K562 (cell line): ENCODE results near the gene SLC1A7. TPM values are rescaled to one million over a fixed set of nuclear protein-coding genes. Genes with fewer than 3 reads are reported as not detected.

ENCODE experiments used
- GATAD2B ChIP-seq: fragments of 450-650 bp; IDR thresholded peaks from 2 replicates; pipeline ENCODE4 v1.6.1; 2017; ENCODE audit warnings: mild to moderate bottlenecking, borderline replicate concordance
- GMEB1 ChIP-seq: fragments of 250-450 bp; sonication (Bioruptor Pico); IDR thresholded peaks from 2 replicates; pipeline ENCODE4 v1.4.0; 2020; ENCODE audit warnings: mild to moderate bottlenecking
- KAT7 ChIP-seq: sonication (generic); formaldehyde crosslinking; IDR thresholded peaks from 2 replicates; pipeline ENCODE4 v1.8.0; 2022; ENCODE audit warnings: missing genetic modification reagents, mild to moderate bottlenecking, borderline replicate concordance
- MAZ ChIP-seq, 2 experiments: fragments of 450-650 bp in 1 of 2; sonication (generic) in 1 of 2; formaldehyde crosslinking; IDR thresholded peaks in 1 of 2; conservative IDR thresholded peaks in 1 of 2; 2 replicates each; pipeline versions ENCODE4 v1.4.0 to v1.5.0; 2020; ENCODE audit warnings: mild to moderate bottlenecking in 1 of 2, missing genetic modification reagents in 1 of 2
- PCBP1 ChIP-seq: fragments of 200-400 bp; formaldehyde crosslinking; IDR thresholded peaks from 2 replicates; pipeline ENCODE4 v1.6.1; 2018; ENCODE audit warnings: mild to moderate bottlenecking, low read depth, low read length; ENCODE audit not compliant: poor library complexity, severe bottlenecking
- SNIP1 ChIP-seq: fragments of 450-650 bp; IDR thresholded peaks from 2 replicates; pipeline ENCODE4 v1.7.1; 2017; ENCODE audit warnings: low read depth, mild to moderate bottlenecking
- TSC22D4 ChIP-seq: fragments of 450-650 bp; IDR thresholded peaks from 2 replicates; pipeline ENCODE4 v1.6.1; 2016; ENCODE audit warnings: missing genetic modification characterization, missing biosample characterization, control low read depth
- ZBTB8A ChIP-seq: fragments of 450-650 bp; IDR thresholded peaks from 2 replicates; pipeline ENCODE4 v1.6.1; 2018; ENCODE audit warnings: mild to moderate bottlenecking, moderate library complexity; ENCODE audit not compliant: partially characterized antibody
- ZC3H4 ChIP-seq: sonication (generic); formaldehyde crosslinking; IDR thresholded peaks from 2 replicates; pipeline ENCODE4 v1.9.0; 2021; ENCODE audit warnings: missing genetic modification reagents, borderline replicate concordance
- ZNF12 ChIP-seq: sonication (generic); formaldehyde crosslinking; IDR thresholded peaks from 2 replicates; pipeline ENCODE4 v1.4.0; 2020; ENCODE audit warnings: mild to moderate bottlenecking, missing genetic modification reagents
- ZNF124 ChIP-seq: sonication (generic); formaldehyde crosslinking; IDR thresholded peaks from 2 replicates; pipeline ENCODE4 v1.8.1; 2022; ENCODE audit warnings: missing genetic modification reagents
- polyA plus RNA-seq, 8 experiments: library from polyadenylated mRNA; depleted of rRNA in 4 of 8; stranded (reverse) in 5 of 8; unstranded in 3 of 8; fragments of >200 nt; fragmentation: Nextera tagmentation in 2 of 8; fragmentation: Illumina TruSeq in 1 of 8; extraction: Ambion mirVana in 2 of 8; extraction: Trizol in 1 of 8; gene quantifications; 2 replicates each; pipeline versions ENCODE4 v1.2.1 to v1.2.3, GENCODE V29; 2011 to 2014; ENCODE audit warnings: inconsistent platforms in 1 of 8, missing spikeins in 1 of 8
- total RNA-seq, 7 experiments: library from RNA; depleted of rRNA in 6 of 7; stranded (reverse); fragments of >200 nt in 6 of 7; fragmentation: Illumina TruSeq in 2 of 7; extraction: Trizol in 2 of 7; gene quantifications; 2 replicates each; pipeline versions ENCODE4 v1.2.1 to v1.2.3, GENCODE V29; 2011 to 2021; ENCODE audit warnings: low replicate concordance in 1 of 7
- TF ChIP-seq, protein P1 (sequence below): fragments of 450-650 bp; IDR thresholded peaks from 2 replicates; pipeline ENCODE4 v1.6.1; 2016; ENCODE audit warnings: mild to moderate bottlenecking, moderate library complexity

The SLC1A7 gene
- total and polyA plus RNA-seq, 9 of the 15 experiments (the other 6 are each of a cell fraction or from before 2014, with no cell fraction given), result 0.07 TPM; not detected in 8

DNA sequence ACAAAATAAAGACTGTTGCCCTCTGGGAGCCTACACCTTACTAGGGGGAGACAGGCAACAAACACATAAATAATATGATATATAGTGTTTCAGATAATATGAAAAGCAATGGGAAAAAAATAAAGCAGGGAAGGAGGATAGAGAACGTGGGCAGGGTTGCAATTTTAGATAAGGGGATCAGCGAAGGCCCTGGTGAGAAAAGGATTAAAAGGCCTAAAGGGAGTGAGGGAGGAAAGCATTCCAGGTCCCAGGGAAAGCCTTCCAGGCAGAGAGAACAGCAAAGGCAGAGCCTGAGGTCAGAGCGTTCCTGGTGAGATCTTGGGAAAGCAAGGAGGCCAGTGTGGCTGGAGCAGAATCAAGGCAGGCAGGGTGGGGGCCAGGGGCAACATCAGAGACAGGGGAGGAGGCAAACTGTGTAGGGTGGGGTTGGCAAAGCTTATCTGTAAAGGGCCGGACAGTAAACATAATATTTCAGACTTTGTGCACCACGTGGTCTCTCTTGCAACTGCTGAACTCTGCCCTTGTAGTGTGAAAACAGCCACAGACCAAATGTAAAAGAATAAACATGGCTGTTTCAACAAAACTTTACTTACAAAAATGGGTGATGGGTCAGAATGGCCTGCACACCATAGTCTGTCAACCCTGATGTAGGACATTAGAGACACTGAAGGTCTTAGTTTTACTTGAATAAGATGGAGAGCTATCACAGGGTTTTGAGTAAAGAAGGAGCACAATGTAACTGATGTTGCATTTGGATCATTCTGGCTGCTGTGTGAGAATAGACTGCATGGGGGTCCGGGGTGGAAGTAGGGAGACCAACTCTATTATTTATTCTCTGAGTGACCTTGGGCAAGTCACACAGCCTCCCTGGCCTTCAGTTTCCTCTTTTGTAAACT is 40.9 kb upstream of the SLC1A7 start (continued):
- TF ChIP-seq ZC3H4 (CRISPR knock-in tag) (no peak), SNIP1 (no peak), GATAD2B (no peak), ZNF12 (CRISPR knock-in tag) (no peak), ZBTB8A (no peak), GMEB1 (CRISPR knock-in tag) (no peak), TSC22D4 (tag) (no peak), ZNF124 (CRISPR knock-in tag) (no peak), MAZ (CRISPR knock-in tag; conservative IDR thresholded peaks at IDR 0.05 in 1 of 2, IDR thresholded peaks at IDR 0.05 in 1 of 2) (peak; percentile 32 to 52; a peak in 2 of 4 replicates), KAT7 (no peak), PCBP1 (no peak)
- TF ChIP-seq, protein P1, sequence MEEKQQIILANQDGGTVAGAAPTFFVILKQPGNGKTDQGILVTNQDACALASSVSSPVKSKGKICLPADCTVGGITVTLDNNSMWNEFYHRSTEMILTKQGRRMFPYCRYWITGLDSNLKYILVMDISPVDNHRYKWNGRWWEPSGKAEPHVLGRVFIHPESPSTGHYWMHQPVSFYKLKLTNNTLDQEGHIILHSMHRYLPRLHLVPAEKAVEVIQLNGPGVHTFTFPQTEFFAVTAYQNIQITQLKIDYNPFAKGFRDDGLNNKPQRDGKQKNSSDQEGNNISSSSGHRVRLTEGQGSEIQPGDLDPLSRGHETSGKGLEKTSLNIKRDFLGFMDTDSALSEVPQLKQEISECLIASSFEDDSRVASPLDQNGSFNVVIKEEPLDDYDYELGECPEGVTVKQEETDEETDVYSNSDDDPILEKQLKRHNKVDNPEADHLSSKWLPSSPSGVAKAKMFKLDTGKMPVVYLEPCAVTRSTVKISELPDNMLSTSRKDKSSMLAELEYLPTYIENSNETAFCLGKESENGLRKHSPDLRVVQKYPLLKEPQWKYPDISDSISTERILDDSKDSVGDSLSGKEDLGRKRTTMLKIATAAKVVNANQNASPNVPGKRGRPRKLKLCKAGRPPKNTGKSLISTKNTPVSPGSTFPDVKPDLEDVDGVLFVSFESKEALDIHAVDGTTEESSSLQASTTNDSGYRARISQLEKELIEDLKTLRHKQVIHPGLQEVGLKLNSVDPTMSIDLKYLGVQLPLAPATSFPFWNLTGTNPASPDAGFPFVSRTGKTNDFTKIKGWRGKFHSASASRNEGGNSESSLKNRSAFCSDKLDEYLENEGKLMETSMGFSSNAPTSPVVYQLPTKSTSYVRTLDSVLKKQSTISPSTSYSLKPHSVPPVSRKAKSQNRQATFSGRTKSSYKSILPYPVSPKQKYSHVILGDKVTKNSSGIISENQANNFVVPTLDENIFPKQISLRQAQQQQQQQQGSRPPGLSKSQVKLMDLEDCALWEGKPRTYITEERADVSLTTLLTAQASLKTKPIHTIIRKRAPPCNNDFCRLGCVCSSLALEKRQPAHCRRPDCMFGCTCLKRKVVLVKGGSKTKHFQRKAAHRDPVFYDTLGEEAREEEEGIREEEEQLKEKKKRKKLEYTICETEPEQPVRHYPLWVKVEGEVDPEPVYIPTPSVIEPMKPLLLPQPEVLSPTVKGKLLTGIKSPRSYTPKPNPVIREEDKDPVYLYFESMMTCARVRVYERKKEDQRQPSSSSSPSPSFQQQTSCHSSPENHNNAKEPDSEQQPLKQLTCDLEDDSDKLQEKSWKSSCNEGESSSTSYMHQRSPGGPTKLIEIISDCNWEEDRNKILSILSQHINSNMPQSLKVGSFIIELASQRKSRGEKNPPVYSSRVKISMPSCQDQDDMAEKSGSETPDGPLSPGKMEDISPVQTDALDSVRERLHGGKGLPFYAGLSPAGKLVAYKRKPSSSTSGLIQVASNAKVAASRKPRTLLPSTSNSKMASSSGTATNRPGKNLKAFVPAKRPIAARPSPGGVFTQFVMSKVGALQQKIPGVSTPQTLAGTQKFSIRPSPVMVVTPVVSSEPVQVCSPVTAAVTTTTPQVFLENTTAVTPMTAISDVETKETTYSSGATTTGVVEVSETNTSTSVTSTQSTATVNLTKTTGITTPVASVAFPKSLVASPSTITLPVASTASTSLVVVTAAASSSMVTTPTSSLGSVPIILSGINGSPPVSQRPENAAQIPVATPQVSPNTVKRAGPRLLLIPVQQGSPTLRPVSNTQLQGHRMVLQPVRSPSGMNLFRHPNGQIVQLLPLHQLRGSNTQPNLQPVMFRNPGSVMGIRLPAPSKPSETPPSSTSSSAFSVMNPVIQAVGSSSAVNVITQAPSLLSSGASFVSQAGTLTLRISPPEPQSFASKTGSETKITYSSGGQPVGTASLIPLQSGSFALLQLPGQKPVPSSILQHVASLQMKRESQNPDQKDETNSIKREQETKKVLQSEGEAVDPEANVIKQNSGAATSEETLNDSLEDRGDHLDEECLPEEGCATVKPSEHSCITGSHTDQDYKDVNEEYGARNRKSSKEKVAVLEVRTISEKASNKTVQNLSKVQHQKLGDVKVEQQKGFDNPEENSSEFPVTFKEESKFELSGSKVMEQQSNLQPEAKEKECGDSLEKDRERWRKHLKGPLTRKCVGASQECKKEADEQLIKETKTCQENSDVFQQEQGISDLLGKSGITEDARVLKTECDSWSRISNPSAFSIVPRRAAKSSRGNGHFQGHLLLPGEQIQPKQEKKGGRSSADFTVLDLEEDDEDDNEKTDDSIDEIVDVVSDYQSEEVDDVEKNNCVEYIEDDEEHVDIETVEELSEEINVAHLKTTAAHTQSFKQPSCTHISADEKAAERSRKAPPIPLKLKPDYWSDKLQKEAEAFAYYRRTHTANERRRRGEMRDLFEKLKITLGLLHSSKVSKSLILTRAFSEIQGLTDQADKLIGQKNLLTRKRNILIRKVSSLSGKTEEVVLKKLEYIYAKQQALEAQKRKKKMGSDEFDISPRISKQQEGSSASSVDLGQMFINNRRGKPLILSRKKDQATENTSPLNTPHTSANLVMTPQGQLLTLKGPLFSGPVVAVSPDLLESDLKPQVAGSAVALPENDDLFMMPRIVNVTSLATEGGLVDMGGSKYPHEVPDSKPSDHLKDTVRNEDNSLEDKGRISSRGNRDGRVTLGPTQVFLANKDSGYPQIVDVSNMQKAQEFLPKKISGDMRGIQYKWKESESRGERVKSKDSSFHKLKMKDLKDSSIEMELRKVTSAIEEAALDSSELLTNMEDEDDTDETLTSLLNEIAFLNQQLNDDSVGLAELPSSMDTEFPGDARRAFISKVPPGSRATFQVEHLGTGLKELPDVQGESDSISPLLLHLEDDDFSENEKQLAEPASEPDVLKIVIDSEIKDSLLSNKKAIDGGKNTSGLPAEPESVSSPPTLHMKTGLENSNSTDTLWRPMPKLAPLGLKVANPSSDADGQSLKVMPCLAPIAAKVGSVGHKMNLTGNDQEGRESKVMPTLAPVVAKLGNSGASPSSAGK, result peak; percentile 72
